CD4-positive, CD25-positive, alpha-beta regulatory T cell (primary cell): ENCODE measurements around the gene HOXC12. TPM values are rescaled to one million over a fixed set of nuclear protein-coding genes. Genes with fewer than 3 reads are reported as not detected.

Experiments
- ATAC-seq, 2 donors: fragments of 150-1000 bp; cut with Tn5 transposase; one replicate each; pipeline ENCODE4 v1.10.0; 2021; ENCODE audit warnings: low read depth in 2 of 2, moderate number of reproducible peaks in 2 of 2, moderate library complexity in 1 of 2
- DNase-seq, 3 donors: peaks; one replicate each; pipeline versions ENCODE4 v3.0.0 to v3.0.0-alpha.2; 2012 to 2022; ENCODE audit warnings: mixed read lengths in 1 of 3
- H3K27ac ChIP-seq: one replicate; pipeline ENCODE4 v1.7.0; 2013; ENCODE audit warnings: mild to moderate bottlenecking, low read length; ENCODE audit not compliant: insufficient read depth, poor library complexity, severe bottlenecking
- H3K27me3 ChIP-seq: one replicate; pipeline ENCODE4 v1.7.0; 2013; ENCODE audit warnings: low read length; ENCODE audit not compliant: control insufficient read depth, insufficient read depth
- H3K36me3 ChIP-seq: one replicate; pipeline ENCODE4 v1.7.0; 2013; ENCODE audit warnings: mild to moderate bottlenecking, low read length, moderate library complexity; ENCODE audit not compliant: control insufficient read depth, insufficient read depth
- H3K4me1 ChIP-seq: 2 replicates; pipeline ENCODE4 v1.7.0; 2013; ENCODE audit warnings: mild to moderate bottlenecking, low read length; ENCODE audit not compliant: insufficient read depth, control insufficient read depth, poor library complexity, severe bottlenecking
- H3K4me3 ChIP-seq: one replicate; pipeline ENCODE4 v1.7.0; 2013; ENCODE audit warnings: low read depth, mild to moderate bottlenecking, low read length, moderate library complexity
- H3K9me3 ChIP-seq, 2 experiments: 1 replicate in 1 of 2; 2 replicates in 1 of 2; pipeline ENCODE4 v1.7.0; 2013; ENCODE audit warnings: low read length in 2 of 2, mild to moderate bottlenecking in 1 of 2, moderate library complexity in 1 of 2; ENCODE audit not compliant: control insufficient read depth in 2 of 2
- H3K27ac Mint-ChIP-seq, 3 donors: one replicate each; pipeline ENCODE4 v1.8.0; 2020 to 2022; ENCODE audit warnings: mild to moderate bottlenecking in 3 of 3, mixed read lengths in 3 of 3, moderate library complexity in 2 of 3
- H3K27me3 Mint-ChIP-seq: one replicate; pipeline ENCODE4 v1.8.0; 2022; ENCODE audit warnings: mild to moderate bottlenecking, mixed read lengths
- H3K36me3 Mint-ChIP-seq: one replicate; pipeline ENCODE4 v1.8.0; 2020; ENCODE audit warnings: mixed read lengths
- H3K4me1 Mint-ChIP-seq, 4 donors: one replicate each; pipeline ENCODE4 v1.8.0; 2020 to 2022; ENCODE audit warnings: mixed read lengths in 4 of 4, mild to moderate bottlenecking in 1 of 4
- H3K4me3 Mint-ChIP-seq, 4 donors: one replicate each; pipeline ENCODE4 v1.8.0; 2020 to 2022; ENCODE audit warnings: mild to moderate bottlenecking in 4 of 4, mixed read lengths in 4 of 4, moderate library complexity in 3 of 4
- H3K9me3 Mint-ChIP-seq, 7 donors: one replicate each; pipeline ENCODE4 v1.8.0; 2020 to 2022; ENCODE audit warnings: mixed read lengths in 7 of 7, mild to moderate bottlenecking in 3 of 7, moderate library complexity in 2 of 7
- polyA plus RNA-seq, 4 donors: library from polyadenylated mRNA; unstranded; fragments of 300-500 nt; fragmentation: Illumina TruSeq; gene quantifications; one replicate each; pipeline ENCODE4 v1.2.3, GENCODE V29; 2021
- total RNA-seq: library from RNA; stranded (reverse); gene quantifications from one replicate; pipeline ENCODE4 v1.2.3, GENCODE V29; 2022

The HOXC12 gene
- total and polyA plus RNA-seq, 5 donors from 2014 or later: not detected

- Histone ChIP-seq H3K9me3 (peaks cover 0 to 6% of the 10 kb centered on the region in 2 experiments), H3K4me1 (peaks cover 26% of the 10 kb centered on the region), H3K4me3 (no peak overlapping the region), H3K36me3 (no peaks in the 10 kb centered on the region), H3K27me3 (peaks cover 59% of the 10 kb centered on the region), H3K27ac (no peak overlapping the region)
- H3K27me3 Mint-ChIP-seq: peaks cover 89% of the 10 kb centered on the region
- no peak for ATAC-seq
- peak overlapping the region in 2 of 4 donors; percentile 50 to 58 for H3K4me3 Mint-ChIP-seq
- H3K9me3 Mint-ChIP-seq: peaks cover 0 to 7% (median 0%) of the 10 kb centered on the region in 7 donors
- peaks cover 4% of the 10 kb centered on the region for H3K36me3 Mint-ChIP-seq
- DNase-seq: no peak
- peaks cover 0 to 42% (median 24%) of the 10 kb centered on the region in 4 donors for H3K4me1 Mint-ChIP-seq
- H3K27ac Mint-ChIP-seq: peak overlapping the region in 1 of 3 donors; percentile 29
Measured at GRCh38 chr12:53956251-53956887, 1.7 kb downstream of the HOXC12 start.

DNA sequence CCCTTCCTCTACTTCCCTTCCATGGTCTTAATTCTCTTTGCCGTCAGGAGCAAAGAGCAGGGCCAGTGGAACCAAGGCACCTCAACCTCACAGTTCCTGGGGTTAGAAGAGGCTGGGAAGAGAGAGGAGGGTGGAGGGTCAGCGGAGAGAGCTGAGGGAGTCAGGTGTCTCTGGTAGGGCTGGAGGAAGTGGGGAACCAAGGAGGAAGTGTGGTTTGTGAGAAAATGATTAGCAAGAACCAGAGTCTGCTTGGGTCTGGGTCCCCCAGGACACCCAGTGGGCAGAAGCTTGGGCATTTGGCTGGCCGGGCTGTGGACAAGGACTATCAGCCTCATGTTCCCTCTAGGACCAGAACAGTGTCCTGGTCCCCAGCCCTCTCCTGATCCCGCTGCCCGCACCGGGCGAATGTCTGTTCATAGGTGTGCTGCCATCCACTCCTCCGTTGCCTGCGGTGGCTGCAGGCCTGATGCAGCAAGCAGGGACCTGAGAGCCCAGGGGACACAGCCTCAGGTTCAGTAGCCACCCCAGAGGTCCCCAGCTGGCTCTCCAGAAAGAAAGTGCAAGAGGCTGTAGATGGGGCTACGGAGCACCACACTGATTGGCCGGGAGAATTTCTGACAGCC lies 2.3 kb downstream of the HOXC12 start:
- H3K9me3 ChIP-seq: peaks cover 0 to 6% of the 10 kb centered on the region in 2 experiments

GRCh38 chr12:53958128-53958527 lies 3.4 kb downstream of the HOXC12 start:
- H3K9me3 ChIP-seq: peaks cover 0 to 6% of the 10 kb centered on the region in 2 experiments
- DNase-seq (no peak), ATAC-seq (no peak)
- no peaks in the 10 kb centered on the region for H3K36me3 ChIP-seq
- no peak overlapping the region for H3K4me3 ChIP-seq
- H3K36me3 Mint-ChIP-seq: peaks cover 4% of the 10 kb centered on the region
- H3K27ac Mint-ChIP-seq: no peak overlapping the region
- no peak overlapping the region for H3K27ac ChIP-seq
- H3K4me1 ChIP-seq: peaks cover 19% of the 10 kb centered on the region
- peak overlapping the region in 2 of 4 donors; percentile 10 to 51 for H3K4me3 Mint-ChIP-seq
- H3K9me3 Mint-ChIP-seq: peaks cover 0 to 8% (median 0%) of the 10 kb centered on the region in 7 donors
- peaks cover 64% of the 10 kb centered on the region for H3K27me3 ChIP-seq
- H3K27me3 Mint-ChIP-seq: peaks cover 89% of the 10 kb centered on the region
- peaks cover 0 to 37% (median 21%) of the 10 kb centered on the region in 4 donors for H3K4me1 Mint-ChIP-seq

More for the DNA sequence above, 2.3 kb downstream of the HOXC12 start:
- Mint-ChIP-seq H3K36me3 (peaks cover 4% of the 10 kb centered on the region), H3K9me3 (peaks cover 0 to 7% (median 0%) of the 10 kb centered on the region in 7 donors), H3K4me3 (peak overlapping the region in 1 of 4 donors; percentile 57), H3K27ac (no peak overlapping the region), H3K4me1 (peaks cover 0 to 42% (median 24%) of the 10 kb centered on the region in 4 donors), H3K27me3 (peaks cover 89% of the 10 kb centered on the region)
- no peak for DNase-seq
- ATAC-seq: no peak
- no peak overlapping the region for H3K4me3 ChIP-seq
- H3K4me1 ChIP-seq: peaks cover 22% of the 10 kb centered on the region
- no peak overlapping the region for H3K27ac ChIP-seq
- no peaks in the 10 kb centered on the region for H3K36me3 ChIP-seq
- peaks cover 62% of the 10 kb centered on the region for H3K27me3 ChIP-seq

GRCh38 chr12:53959314-53959713 lies 4.6 kb downstream of the HOXC12 start:
- H3K4me3 Mint-ChIP-seq: peak overlapping the region in 2 of 4 donors; percentile 38 to 43
- H3K9me3 Mint-ChIP-seq: peaks cover 0 to 9% (median 0%) of the 10 kb centered on the region in 7 donors
- Histone ChIP-seq H3K27me3 (peaks cover 65% of the 10 kb centered on the region), H3K4me3 (no peak overlapping the region), H3K4me1 (peaks cover 19% of the 10 kb centered on the region), H3K36me3 (no peaks in the 10 kb centered on the region), H3K9me3 (no peaks in the 10 kb centered on the region), H3K27ac (no peak overlapping the region)
- no peak overlapping the region for H3K27ac Mint-ChIP-seq
- peaks cover 4% of the 10 kb centered on the region for H3K36me3 Mint-ChIP-seq
- peaks cover 88% of the 10 kb centered on the region for H3K27me3 Mint-ChIP-seq
- H3K4me1 Mint-ChIP-seq: peaks cover 0 to 39% (median 18%) of the 10 kb centered on the region in 4 donors
- no peak for ATAC-seq
- DNase-seq: no peak

DNA sequence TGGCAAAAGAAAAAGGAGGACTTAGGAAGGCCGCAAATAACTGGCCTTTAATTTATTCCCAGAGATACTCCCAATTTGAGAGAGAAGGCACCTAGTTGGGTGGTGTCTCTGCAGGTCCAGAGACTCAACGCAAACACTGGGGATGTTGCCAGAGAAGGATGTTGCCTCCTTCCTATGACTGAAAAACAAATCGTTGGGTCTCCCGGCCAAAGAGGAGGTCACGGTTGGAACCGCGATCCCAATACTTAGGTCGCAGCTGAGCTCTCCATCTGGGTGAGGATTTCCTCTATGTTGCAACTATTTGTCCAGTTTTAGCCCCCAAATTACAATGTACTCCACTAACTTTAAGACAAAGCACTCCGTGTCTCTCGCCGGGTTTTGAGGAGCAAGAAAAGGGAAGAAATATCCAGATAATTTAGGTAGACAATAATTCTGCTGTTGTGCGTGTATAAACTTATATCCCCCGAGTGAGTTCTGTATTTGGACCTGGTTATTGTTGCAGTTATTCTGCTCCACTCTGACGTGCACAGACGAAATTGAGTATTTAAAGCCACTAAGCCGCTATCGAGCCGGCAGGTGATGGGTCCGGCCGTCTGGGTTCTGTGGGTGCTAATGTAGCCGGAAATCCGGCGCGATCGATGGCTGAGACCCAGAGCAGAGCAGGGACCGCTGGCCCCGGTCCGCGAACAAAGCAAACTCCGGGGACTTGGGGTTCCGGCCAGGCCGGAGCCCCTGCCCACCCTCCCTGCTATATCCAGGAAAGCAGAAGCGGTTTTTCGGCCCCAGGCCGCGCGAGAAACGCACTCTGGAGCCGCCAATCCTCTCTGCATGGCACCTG lies 5.7 kb downstream of the HOXC12 start:
- Histone ChIP-seq H3K4me3 (no peak overlapping the region), H3K27me3 (peaks cover 76% of the 10 kb centered on the region), H3K9me3 (no peaks in the 10 kb centered on the region), H3K27ac (no peak overlapping the region), H3K36me3 (no peaks in the 10 kb centered on the region), H3K4me1 (peaks cover 22% of the 10 kb centered on the region)
- Mint-ChIP-seq H3K27me3 (peaks cover 93% of the 10 kb centered on the region), H3K27ac (no peak overlapping the region), H3K36me3 (peaks cover 4% of the 10 kb centered on the region), H3K4me1 (peaks cover 0 to 41% (median 23%) of the 10 kb centered on the region in 4 donors), H3K9me3 (peaks cover 0 to 9% (median 0%) of the 10 kb centered on the region in 7 donors), H3K4me3 (peak overlapping the region in 2 of 4 donors; percentile 38 to 39)
- ATAC-seq: no peak
- no peak for DNase-seq

DNA sequence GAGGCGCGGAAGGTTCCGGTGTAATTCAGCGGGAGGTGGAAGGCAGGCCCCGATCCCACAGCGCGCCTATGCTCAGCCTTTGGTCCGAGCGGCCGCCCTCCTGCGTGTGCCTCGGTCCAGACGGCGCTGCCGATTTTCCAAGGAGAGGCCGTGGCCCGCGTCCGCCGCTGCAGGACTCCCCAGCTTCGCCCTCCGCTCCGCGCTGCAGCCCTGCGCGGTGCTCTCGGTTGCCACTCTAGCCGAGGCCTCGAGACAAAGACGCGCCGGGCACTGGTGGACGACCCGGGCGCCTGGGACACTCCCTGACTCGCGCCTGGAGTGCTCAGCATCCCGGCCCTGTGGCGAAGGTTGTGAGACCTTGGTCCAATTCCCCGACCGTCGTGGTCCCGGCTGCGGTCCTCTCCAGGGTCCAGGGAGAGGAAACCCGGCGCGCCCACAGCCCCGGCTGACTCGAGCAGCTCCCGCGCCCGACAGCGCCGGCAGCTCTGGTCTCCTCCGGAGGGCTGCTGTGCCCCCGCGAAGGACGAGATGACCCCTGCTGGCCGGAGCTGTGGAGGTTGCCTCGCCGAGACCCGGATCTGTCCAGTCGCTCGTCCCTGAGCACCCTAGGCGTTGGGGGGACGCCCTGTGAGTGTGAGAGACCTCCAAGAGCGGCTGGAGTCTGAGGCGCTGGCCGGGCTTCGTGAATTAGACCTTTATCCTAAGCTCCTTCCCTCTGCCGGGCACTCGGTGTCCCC lies 6.5 kb downstream of the HOXC12 start:
- H3K4me3 Mint-ChIP-seq: no peak overlapping the region
- peaks cover 4% of the 10 kb centered on the region for H3K36me3 Mint-ChIP-seq
- DNase-seq: no peak

DNA sequence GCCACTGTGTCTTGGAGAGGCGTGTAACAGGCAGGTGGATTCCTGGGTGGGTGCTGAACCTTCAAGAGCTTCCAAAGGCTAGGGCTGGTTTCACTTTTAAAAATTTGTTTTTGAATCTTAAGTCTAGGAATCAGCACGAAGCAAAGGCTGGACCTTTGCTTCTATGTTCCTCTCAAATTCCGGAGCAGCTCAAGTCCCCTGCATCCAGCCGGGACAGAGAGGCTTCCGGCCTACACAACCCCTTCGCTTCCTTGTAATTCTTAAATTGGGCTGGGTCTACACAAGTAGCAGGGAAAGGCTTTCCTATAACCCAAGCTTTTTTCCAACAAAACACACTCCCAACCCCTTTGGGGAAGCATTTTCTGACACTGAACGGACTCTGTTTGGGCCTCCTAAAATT lies 8.3 kb downstream of the HOXC12 start:
- Mint-ChIP-seq H3K36me3 (peaks cover 3% of the 10 kb centered on the region), H3K9me3 (peaks cover 0 to 8% (median 1%) of the 10 kb centered on the region in 7 donors), H3K4me1 (peaks cover 0 to 46% (median 28%) of the 10 kb centered on the region in 4 donors), H3K27me3 (peaks cover 93% of the 10 kb centered on the region), H3K4me3 (no peak overlapping the region), H3K27ac (no peak overlapping the region)
- ATAC-seq: no peak
- H3K9me3 ChIP-seq: no peaks in the 10 kb centered on the region
- no peak for DNase-seq
- H3K27me3 ChIP-seq: peaks cover 75% of the 10 kb centered on the region
- H3K36me3 ChIP-seq: no peaks in the 10 kb centered on the region
- H3K4me3 ChIP-seq: no peak overlapping the region
- no peak overlapping the region for H3K27ac ChIP-seq
- H3K4me1 ChIP-seq: peaks cover 25% of the 10 kb centered on the region

More for the DNA sequence above, 6.5 kb downstream of the HOXC12 start:
- H3K9me3 ChIP-seq: no peaks in the 10 kb centered on the region
- H3K4me3 ChIP-seq: no peak overlapping the region
- no peak overlapping the region for H3K27ac ChIP-seq
- Mint-ChIP-seq H3K27me3 (peaks cover 93% of the 10 kb centered on the region), H3K4me1 (peaks cover 0 to 44% (median 25%) of the 10 kb centered on the region in 4 donors), H3K27ac (peak overlapping the region in 1 of 3 donors; percentile 89), H3K9me3 (peaks cover 0 to 8% (median 0%) of the 10 kb centered on the region in 7 donors)
- H3K36me3 ChIP-seq: no peaks in the 10 kb centered on the region
- peaks cover 74% of the 10 kb centered on the region for H3K27me3 ChIP-seq
- peaks cover 27% of the 10 kb centered on the region for H3K4me1 ChIP-seq
- ATAC-seq: no peak
